Prostate gland (tissue), 2 donors: ENCODE measurements around the gene DAB1. TPM values are rescaled to one million over a fixed set of nuclear protein-coding genes. Genes with fewer than 3 reads are reported as not detected.

ENCODE experiments used
- DNase-seq: peaks from one replicate; pipeline ENCODE4 v3.0.0-alpha.2; 2019; ENCODE audit warnings: low spot score
- H3K27ac ChIP-seq, 2 donors: fragments of 200-600 bp; sonication (generic); 2 replicates each; pipeline ENCODE4 v1.5.1; 2017 to 2019
- H3K27me3 ChIP-seq: fragments of 200-600 bp; sonication (generic); replicated peaks from 2 replicates; pipeline ENCODE4 v1.5.1; 2019; ENCODE audit not compliant: insufficient read depth
- H3K36me3 ChIP-seq, 2 donors: fragments of 200-600 bp; sonication (generic); 1 replicate in 1 of 2; 2 replicates in 1 of 2; pipeline versions ENCODE4 v1.5.1 to v1.8.1; 2017 to 2019
- H3K4me1 ChIP-seq: fragments of 200-600 bp; sonication (generic); replicated peaks from 2 replicates; pipeline ENCODE4 v1.5.1; 2019
- H3K4me3 ChIP-seq, 2 donors: fragments of 200-600 bp; sonication (generic); 2 replicates each; pipeline ENCODE4 v1.5.1; 2017 to 2019
- H3K9me3 ChIP-seq: fragments of 200-600 bp; sonication (generic); 2 replicates; pipeline ENCODE4 v1.5.1; 2017
- CTCF ChIP-seq, 4 experiments: fragments of 200-600 bp in 2 of 4; fragments of 450-650 bp in 2 of 4; sonication (generic) in 2 of 4; IDR thresholded peaks; 1 replicate in 3 of 4; 2 replicates in 1 of 4; pipeline ENCODE4 v1.5.1; 2016 to 2019; ENCODE audit warnings: antibody characterized with exemption in 4 of 4, mild to moderate bottlenecking in 2 of 4, moderate library complexity in 2 of 4
- POLR2A ChIP-seq: fragments of 450-650 bp; IDR thresholded peaks from one replicate; pipeline ENCODE4 v1.6.1; 2016; ENCODE audit warnings: antibody characterized with exemption, mild to moderate bottlenecking
- POLR2AphosphoS5 ChIP-seq: sonication (generic); formaldehyde crosslinking; IDR thresholded peaks from one replicate; pipeline ENCODE4 v1.6.1; 2017; ENCODE audit warnings: antibody characterized with exemption
- WGBS: methylation state at CpG from one replicate; pipeline ENCODE4 v1.1.5; 2018; 5-methylcytosine and 5-hydroxymethylcytosine counted together
- intact Hi-C: fragments of 100-400 bp; cut with DNase I; formaldehyde crosslinking; loops from one replicate; pipeline ENCODE4 v1.14.2; 2022
- total RNA-seq, 2 donors: library from RNA; depleted of rRNA; stranded (reverse); fragments of >200 nt; gene quantifications; one replicate each; pipeline ENCODE4 v1.1.0, GENCODE V29; 2016

The DAB1 gene
- total RNA-seq, 2 donors from 2014 or later: 0.64 to 3.6 TPM

GRCh38 chr1:57160594-57160993, 263.3 kb downstream of the DAB1 start:
- whole genome bisulfite sequencing: 87% methylated on average over 4 of the region's 4 CpGs
- TF ChIP-seq CTCF (IDR thresholded peaks at IDR 0.05) (no peak), POLR2AphosphoS5 (no peak), POLR2A (no peak)
- no peak for DNase-seq
- H3K27me3 ChIP-seq: no peaks in the 10 kb centered on the region
- no peak overlapping the region for H3K27ac ChIP-seq
- no peak overlapping the region for H3K4me3 ChIP-seq
- H3K4me1 ChIP-seq: no peaks in the 10 kb centered on the region
- no peaks in the 10 kb centered on the region for H3K36me3 ChIP-seq
- intact Hi-C loops: no loop called here
- H3K9me3 ChIP-seq: no peaks in the 10 kb centered on the region

GRCh38 chr1:57158604-57158998, 265.3 kb downstream of the DAB1 start:
- DNase-seq: no peak
- no peaks in the 10 kb centered on the region for H3K4me1 ChIP-seq
- H3K36me3 ChIP-seq: no peaks in the 10 kb centered on the region
- intact Hi-C loops: no loop called here
- H3K27ac ChIP-seq: no peak overlapping the region
- no peak overlapping the region for H3K4me3 ChIP-seq
- H3K27me3 ChIP-seq: no peaks in the 10 kb centered on the region
- TF ChIP-seq CTCF (IDR thresholded peaks at IDR 0.05) (no peak), POLR2A (no peak), POLR2AphosphoS5 (no peak)
- 58% methylated on average over 1 of the region's 1 CpG for WGBS
- H3K9me3 ChIP-seq: no peaks in the 10 kb centered on the region

- H3K9me3 ChIP-seq: no peaks in the 10 kb centered on the region
- intact Hi-C loops: no loop called here
- WGBS: 62% methylated on average over 8 of the region's 8 CpGs
- no peak overlapping the region for H3K27ac ChIP-seq
- no peak for DNase-seq
- TF ChIP-seq POLR2A (no peak), CTCF (IDR thresholded peaks at IDR 0.05) (no peak), POLR2AphosphoS5 (no peak)
- H3K36me3 ChIP-seq: no peaks in the 10 kb centered on the region
- no peak overlapping the region for H3K4me3 ChIP-seq
- H3K27me3 ChIP-seq: no peaks in the 10 kb centered on the region
- no peaks in the 10 kb centered on the region for H3K4me1 ChIP-seq
These were observed 265.8 kb downstream of the DAB1 start for GRCh38 chr1:57157818-57158603.

- no peak for DNase-seq
- no peaks in the 10 kb centered on the region for H3K27me3 ChIP-seq
- 36% methylated on average over 3 of the region's 3 CpGs for WGBS
These were observed 267.0 kb downstream of the DAB1 start for GRCh38 chr1:57156907-57157306.

More at GRCh38 chr1:57156907-57157306, 267.0 kb downstream of the DAB1 start:
- H3K9me3 ChIP-seq: no peaks in the 10 kb centered on the region
- H3K4me3 ChIP-seq: no peak overlapping the region
- TF ChIP-seq POLR2A: no peak
- TF ChIP-seq CTCF (IDR thresholded peaks at IDR 0.05): no peak
- no peak for TF ChIP-seq POLR2AphosphoS5
- H3K4me1 ChIP-seq: no peaks in the 10 kb centered on the region
- intact Hi-C loops: no loop called here
- H3K27ac ChIP-seq: no peak overlapping the region
- H3K36me3 ChIP-seq: no peaks in the 10 kb centered on the region
